LNCaP clone FGC (cell line): ENCODE results near the gene PABPN1L.

ENCODE experiments used
- DNase-seq: peaks from one replicate; pipeline ENCODE4 v3.0.0-alpha.2; 2011; ENCODE audit warnings: low read depth
- H3K4me3 ChIP-seq: 2 replicates; pipeline ENCODE4 v1.5.1; 2011; ENCODE audit warnings: mild to moderate bottlenecking, low read depth, low read length, control low read depth
- CTCF ChIP-seq: IDR thresholded peaks from 2 replicates; pipeline ENCODE4 v1.5.1; 2012; ENCODE audit warnings: mild to moderate bottlenecking; ENCODE audit not compliant: control insufficient read depth, insufficient read depth; ENCODE audit errors: extremely low read depth

PABPN1L gene

GRCh38 chr16:88836791-88837190 is 29.7 kb downstream of the PABPN1L start:
- TF ChIP-seq CTCF = no peak
- no peak for DNase-seq
- H3K4me3 ChIP-seq = no peak overlapping the region

- no peak overlapping the region for H3K4me3 ChIP-seq
- DNase-seq = no peak
- TF ChIP-seq CTCF = no peak
Measured at GRCh38 chr16:88835818-88836217, 30.6 kb downstream of the PABPN1L start.

- H3K4me3 ChIP-seq = no peak overlapping the region
- TF ChIP-seq CTCF = no peak
- no peak for DNase-seq
Measured at GRCh38 chr16:88835383-88835782, 31.1 kb downstream of the PABPN1L start.

- H3K4me3 ChIP-seq = no peak overlapping the region
- DNase-seq = no peak
- TF ChIP-seq CTCF = no peak
Measured at GRCh38 chr16:88834670-88835069, 31.8 kb downstream of the PABPN1L start.

GRCh38 chr16:88833086-88833485 is 33.4 kb downstream of the PABPN1L start:
- DNase-seq = no peak
- no peak for TF ChIP-seq CTCF
- no peak overlapping the region for H3K4me3 ChIP-seq

- H3K4me3 ChIP-seq = no peak overlapping the region
- no peak for DNase-seq
- no peak for TF ChIP-seq CTCF
Measured at GRCh38 chr16:88831838-88832237, 34.6 kb downstream of the PABPN1L start.

GRCh38 chr16:88830783-88831182 is 35.7 kb downstream of the PABPN1L start:
- no peak for DNase-seq
- no peak for TF ChIP-seq CTCF
- H3K4me3 ChIP-seq = no peak overlapping the region
